ENCODE data around the gene ABCA4. TPM values are rescaled to one million over a fixed set of nuclear protein-coding genes. Genes with fewer than 3 reads are reported as not detected.
A peak's percentile ranks its signal among the peaks of the same experiment; 100 is the strongest.

ABCA4 gene
- total RNA-seq, 2 experiments from 2014 or later, result not detected

DNA sequence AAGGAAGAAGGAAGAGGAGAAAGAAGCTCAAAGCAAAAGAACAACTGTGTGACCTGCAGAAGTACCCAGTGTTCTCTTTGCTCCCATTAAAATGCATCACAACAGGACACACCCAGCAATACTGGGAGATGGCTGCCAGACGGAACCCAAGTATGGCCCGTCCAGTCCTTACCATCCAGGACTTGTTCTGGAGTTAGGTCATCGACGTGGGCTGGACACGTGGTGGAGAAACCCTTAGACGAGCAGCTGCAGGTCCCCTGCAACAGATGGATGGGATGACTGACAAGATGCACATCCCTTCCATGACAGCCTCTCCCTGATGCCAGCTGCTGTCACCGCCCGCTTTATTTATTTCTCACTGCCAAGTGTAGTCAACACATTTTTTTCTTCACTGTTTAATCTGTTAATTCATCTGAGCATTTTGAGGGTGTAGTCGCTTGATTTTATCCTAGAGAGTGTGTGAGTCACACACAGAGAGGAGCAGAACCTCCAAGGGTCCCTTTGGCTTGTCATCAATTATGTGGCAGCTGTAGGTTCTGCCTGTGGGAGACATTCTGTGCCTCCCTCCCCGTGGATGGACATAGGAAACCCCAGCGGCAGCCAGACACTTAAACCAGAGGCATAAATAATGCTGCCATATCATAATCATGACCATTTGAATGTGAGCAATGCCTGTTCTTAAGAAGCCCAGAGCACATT lies 80.9 kb downstream of the ABCA4 start:
- Mint-ChIP-seq H3K4me1 (peaks cover 15% of the 10 kb centered on the region), H3K9me3 (no peaks in the 10 kb centered on the region), H3K4me3 (no peak overlapping the region), H3K36me3 (ENCODE audit: low read depth) (no peaks in the 10 kb centered on the region), H3K27ac (no peak overlapping the region), H3K27me3 (peaks cover 41% of the 10 kb centered on the region)
- no peak for DNase-seq
- ChIA-PET CTCF (interaction anchor here (0.7 to 7.8 kb wide), 28 partner anchors 11 to 766 kb away, joined by 3 to 95 read pairs (median 3); no protein-coding TSS in a partner anchor), POLR2A (interaction anchor here (0.6 to 1.0 kb wide), 2 partner anchors 26 to 276 kb away, joined by 3 read pairs; no protein-coding TSS in a partner anchor)

DNA sequence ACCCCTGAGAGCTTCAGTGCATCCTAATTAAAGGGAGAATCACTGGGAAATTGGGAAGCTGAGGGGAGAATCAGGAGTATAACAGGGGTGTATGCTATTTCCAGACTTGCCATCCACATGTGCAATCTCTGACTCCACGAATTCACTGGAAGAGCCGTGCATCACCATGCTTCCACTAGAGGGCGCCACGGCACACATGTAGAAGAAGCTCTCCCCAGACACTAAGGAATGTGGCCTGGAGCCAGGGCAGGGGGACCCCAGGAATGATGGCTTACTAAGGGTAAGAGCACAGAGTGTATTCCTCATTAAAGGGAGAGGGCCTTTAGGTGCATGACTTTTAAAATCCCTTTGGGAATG lies 81.5 kb downstream of the ABCA4 start:
- DNase-seq, result peak; percentile 64
- H3K9me3 Mint-ChIP-seq, result no peaks in the 10 kb centered on the region
- POLR2A ChIA-PET, result interaction anchor here (1.0 kb wide), 1 partner anchor 26 kb away, joined by 3 read pairs; no protein-coding TSS in a partner anchor
- no peaks in the 10 kb centered on the region for H3K36me3 Mint-ChIP-seq (ENCODE audit: low read depth)
- CTCF ChIA-PET, result interaction anchor here (0.7 to 7.8 kb wide), 28 partner anchors 11 to 767 kb away, joined by 3 to 95 read pairs (median 3); partner anchors contain the start of gene GCLM
- H3K27me3 Mint-ChIP-seq, result peaks cover 41% of the 10 kb centered on the region
- no peak overlapping the region for H3K4me3 Mint-ChIP-seq
- no peak overlapping the region for H3K27ac Mint-ChIP-seq
- H3K4me1 Mint-ChIP-seq, result peaks cover 15% of the 10 kb centered on the region

DNA sequence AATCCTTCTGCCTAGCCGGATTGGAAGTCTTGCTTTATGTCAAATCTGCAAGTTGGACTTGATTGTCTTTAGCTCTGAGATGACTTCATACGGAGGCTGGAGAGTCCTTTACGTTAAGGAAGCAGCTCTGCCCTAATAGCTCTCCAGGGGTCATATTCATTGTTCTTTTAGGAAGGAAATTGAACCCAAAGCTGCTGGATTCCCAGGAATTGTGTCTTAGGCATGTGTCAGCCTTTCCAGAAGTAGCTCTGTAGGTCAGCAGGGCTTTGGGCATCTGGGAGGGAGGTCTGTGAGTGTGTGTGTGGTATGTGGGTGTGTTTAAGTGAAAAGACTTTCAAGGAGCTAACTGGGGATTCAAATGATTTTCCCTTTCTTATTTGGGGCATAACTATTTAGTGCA lies 82.4 kb downstream of the ABCA4 start:
- ChIA-PET CTCF (interaction anchor here (0.6 to 7.8 kb wide), 11 partner anchors 8 to 768 kb away, joined by 3 to 95 read pairs (median 7); no protein-coding TSS in a partner anchor), POLR2A (no interaction called here)
- no peak overlapping the region for H3K27ac Mint-ChIP-seq
- H3K9me3 Mint-ChIP-seq, result no peaks in the 10 kb centered on the region
- peaks cover 40% of the 10 kb centered on the region for H3K27me3 Mint-ChIP-seq
- H3K36me3 Mint-ChIP-seq (ENCODE audit: low read depth), result no peaks in the 10 kb centered on the region
- H3K4me3 Mint-ChIP-seq, result no peak overlapping the region
- peaks cover 11% of the 10 kb centered on the region for H3K4me1 Mint-ChIP-seq
- no peak for DNase-seq

DNA sequence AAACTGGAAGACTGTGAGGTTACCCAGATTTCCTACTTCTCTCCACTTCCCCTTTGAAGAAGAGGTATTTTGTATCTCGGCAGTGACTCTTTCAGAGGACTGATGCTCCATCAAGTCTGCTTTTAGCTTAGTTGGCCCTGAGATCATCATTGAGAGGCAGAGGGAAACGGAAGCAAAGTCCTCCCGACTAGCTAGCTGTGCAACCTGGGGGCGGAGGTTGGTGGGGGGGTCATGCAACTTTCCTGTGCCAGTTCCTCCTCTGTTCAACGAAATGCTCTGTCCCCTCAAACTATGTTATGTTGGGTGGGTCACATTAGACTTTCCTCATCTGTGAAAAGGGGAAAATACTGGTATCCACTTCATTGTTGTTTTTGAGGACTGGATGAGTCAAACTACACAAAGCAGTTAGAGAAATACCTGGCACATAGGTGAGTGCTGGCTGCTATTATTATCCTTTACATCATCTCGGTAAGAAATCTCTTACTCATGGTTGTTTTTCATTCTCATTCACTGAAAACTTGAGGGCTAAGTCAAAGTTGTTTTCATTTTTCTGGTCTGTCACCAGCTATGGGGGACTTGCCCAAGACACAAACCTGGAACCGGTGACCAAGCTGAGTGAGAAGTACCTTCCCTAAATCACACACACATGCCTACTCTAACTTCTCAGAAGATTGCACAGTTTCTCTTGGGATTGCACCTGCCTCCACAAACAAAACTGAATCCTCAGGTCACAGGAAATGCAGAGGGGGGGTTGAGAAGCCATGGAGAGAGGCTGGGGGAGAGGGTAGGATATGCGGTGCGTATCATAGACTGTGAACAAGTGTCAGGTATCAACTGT lies 83.3 kb downstream of the ABCA4 start:
- H3K4me3 Mint-ChIP-seq, result no peak overlapping the region
- CTCF ChIA-PET, result interaction anchor here (0.8 to 7.8 kb wide), 7 partner anchors 8 to 426 kb away, joined by 3 to 95 read pairs (median 5); no protein-coding TSS in a partner anchor
- H3K27me3 Mint-ChIP-seq, result peaks cover 40% of the 10 kb centered on the region
- POLR2A ChIA-PET, result interaction anchor here (1.2 kb wide), 1 partner anchor 21 kb away, joined by 3 read pairs; no protein-coding TSS in a partner anchor
- H3K9me3 Mint-ChIP-seq, result no peaks in the 10 kb centered on the region
- H3K36me3 Mint-ChIP-seq (ENCODE audit: low read depth), result no peaks in the 10 kb centered on the region
- peak overlapping the region; percentile 24 for H3K27ac Mint-ChIP-seq
- no peak for DNase-seq
- H3K4me1 Mint-ChIP-seq, result peaks cover 11% of the 10 kb centered on the region

DNA sequence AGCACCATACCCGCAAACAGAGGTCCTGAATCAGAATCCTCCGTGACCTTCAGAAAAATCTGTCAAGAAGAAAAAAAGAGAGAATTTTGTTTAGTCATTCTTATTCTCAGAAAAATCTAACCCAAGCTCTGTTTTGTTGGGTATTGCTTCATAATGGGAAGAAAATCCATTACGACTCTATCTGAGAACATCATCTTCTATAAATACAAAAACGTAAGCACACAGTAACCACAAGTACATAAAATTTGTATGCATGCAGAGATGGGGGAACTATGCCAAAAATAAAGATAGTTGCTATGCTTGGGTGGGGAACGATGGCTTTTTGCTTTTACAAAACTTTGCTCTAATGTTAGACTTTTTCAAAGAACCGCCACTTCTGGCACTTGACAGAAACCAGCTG lies 84.2 kb downstream of the ABCA4 start:
- H3K4me1 Mint-ChIP-seq, result peaks cover 11% of the 10 kb centered on the region
- no peak overlapping the region for H3K27ac Mint-ChIP-seq
- DNase-seq, result no peak
- H3K9me3 Mint-ChIP-seq, result no peaks in the 10 kb centered on the region
- POLR2A ChIA-PET, result interaction anchor here (1.2 kb wide), 1 partner anchor 20 kb away, joined by 3 read pairs; no protein-coding TSS in a partner anchor
- H3K27me3 Mint-ChIP-seq, result peaks cover 37% of the 10 kb centered on the region
- no peak overlapping the region for H3K4me3 Mint-ChIP-seq
- CTCF ChIA-PET, result interaction anchor here (0.6 to 7.8 kb wide), 5 partner anchors 9 to 427 kb away, joined by 3 to 95 read pairs (median 4); no protein-coding TSS in a partner anchor
- H3K36me3 Mint-ChIP-seq (ENCODE audit: low read depth), result no peaks in the 10 kb centered on the region

DNA sequence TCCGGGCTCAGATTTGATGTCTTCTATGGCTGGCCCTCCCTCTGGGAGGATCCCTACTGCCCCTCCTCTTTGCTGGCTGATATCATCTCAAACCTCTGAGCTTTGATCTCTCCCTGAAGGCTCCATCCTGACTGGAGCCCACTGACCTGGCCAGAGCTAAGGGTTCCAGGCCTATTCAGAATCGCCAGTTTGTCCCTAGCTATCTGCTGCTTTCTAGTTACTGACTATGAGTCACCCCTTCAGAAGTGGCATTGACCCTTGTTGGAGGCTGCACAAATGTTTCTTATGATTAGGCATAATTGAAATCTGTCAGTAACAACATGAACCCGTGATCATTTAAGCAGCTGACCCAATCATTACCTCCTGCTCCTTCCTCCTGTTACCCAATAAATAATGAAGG lies 87.1 kb downstream of the ABCA4 start:
- H3K36me3 Mint-ChIP-seq (ENCODE audit: low read depth), result no peaks in the 10 kb centered on the region
- H3K27me3 Mint-ChIP-seq, result peaks cover 33% of the 10 kb centered on the region
- POLR2A ChIA-PET, result no interaction called here
- peaks cover 13% of the 10 kb centered on the region for H3K4me1 Mint-ChIP-seq
- CTCF ChIA-PET, result interaction anchor here (1.2 to 1.3 kb wide), 2 partner anchors 8 kb away, joined by 3 to 6 read pairs; no protein-coding TSS in a partner anchor
- no peaks in the 10 kb centered on the region for H3K9me3 Mint-ChIP-seq
- no peak overlapping the region for H3K27ac Mint-ChIP-seq
- no peak for DNase-seq
- H3K4me3 Mint-ChIP-seq, result no peak overlapping the region

DNA sequence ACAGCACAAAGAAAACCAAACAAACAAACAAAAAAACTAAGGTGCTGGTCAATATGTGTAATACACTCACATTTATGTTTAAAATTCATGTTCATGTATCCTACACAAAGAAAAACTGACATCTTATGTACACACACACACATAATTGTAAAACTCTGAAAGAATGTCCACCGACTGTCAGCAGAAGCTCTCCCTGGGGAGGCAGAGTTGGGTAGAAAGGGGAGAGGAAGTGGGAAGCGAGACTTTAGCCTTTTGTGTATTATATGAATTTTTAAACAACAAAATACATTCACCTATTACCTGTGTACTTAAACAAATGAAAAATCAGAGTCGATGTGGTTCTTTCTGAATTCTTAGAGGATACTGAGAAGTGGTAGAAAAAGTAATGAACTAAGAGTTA lies 88.3 kb downstream of the ABCA4 start:
- Mint-ChIP-seq H3K9me3 (no peaks in the 10 kb centered on the region), H3K36me3 (ENCODE audit: low read depth) (no peaks in the 10 kb centered on the region), H3K27ac (no peak overlapping the region), H3K4me3 (no peak overlapping the region), H3K4me1 (peaks cover 13% of the 10 kb centered on the region), H3K27me3 (peaks cover 30% of the 10 kb centered on the region)
- ChIA-PET POLR2A (no interaction called here), CTCF (no interaction called here)
- DNase-seq, result no peak

DNA sequence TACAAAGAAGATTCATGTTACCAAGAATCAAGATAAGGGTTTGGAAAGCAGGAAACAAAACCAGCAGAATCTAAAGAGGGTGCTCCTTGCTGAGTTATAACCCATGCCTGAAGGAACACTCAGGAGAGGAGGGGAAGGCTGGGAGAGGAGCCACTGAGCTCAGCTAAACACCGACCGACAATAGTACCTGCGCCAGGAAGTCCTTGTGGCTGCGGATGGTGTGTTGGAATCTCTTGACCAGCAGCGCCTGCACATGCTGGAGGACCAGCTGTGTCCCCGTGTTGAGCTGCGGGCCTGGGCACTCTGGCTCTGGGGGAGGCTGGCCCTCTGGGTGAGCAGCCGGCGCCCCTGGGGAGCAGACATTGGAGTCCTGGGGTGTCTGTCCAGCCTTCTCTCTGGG lies 89.4 kb downstream of the ABCA4 start:
- peaks cover 5% of the 10 kb centered on the region for H3K4me1 Mint-ChIP-seq
- DNase-seq, result no peak
- no peak overlapping the region for H3K27ac Mint-ChIP-seq
- H3K36me3 Mint-ChIP-seq (ENCODE audit: low read depth), result no peaks in the 10 kb centered on the region
- H3K27me3 Mint-ChIP-seq, result peaks cover 20% of the 10 kb centered on the region
- ChIA-PET POLR2A (no interaction called here), CTCF (interaction anchor here (11.4 kb wide), 1 partner anchor 8 kb away, joined by 95 read pairs; no protein-coding TSS in a partner anchor)
- no peak overlapping the region for H3K4me3 Mint-ChIP-seq
- no peaks in the 10 kb centered on the region for H3K9me3 Mint-ChIP-seq

DNA sequence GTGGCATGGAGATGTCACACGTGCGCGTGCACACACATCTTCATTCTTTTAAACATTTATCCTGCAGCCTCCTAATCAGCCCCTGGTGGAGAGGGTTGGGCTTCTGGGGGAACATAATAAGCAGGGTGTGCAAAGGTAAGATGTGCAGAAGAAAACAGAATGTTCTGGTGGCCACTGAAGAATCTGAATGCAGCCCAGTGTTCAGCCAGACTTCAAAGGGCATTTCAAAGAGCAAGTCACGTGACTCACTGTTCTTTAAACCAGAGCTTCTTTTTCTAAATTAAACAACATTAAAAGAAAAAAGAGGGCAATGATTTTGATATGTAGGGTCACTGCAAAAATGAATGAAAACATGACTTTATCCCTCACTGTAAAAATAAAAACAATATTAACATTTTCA lies 89.8 kb downstream of the ABCA4 start:
- H3K27me3 Mint-ChIP-seq, result peaks cover 20% of the 10 kb centered on the region
- no peaks in the 10 kb centered on the region for H3K36me3 Mint-ChIP-seq (ENCODE audit: low read depth)
- no peak overlapping the region for H3K27ac Mint-ChIP-seq
- H3K4me3 Mint-ChIP-seq, result no peak overlapping the region
- H3K9me3 Mint-ChIP-seq, result no peaks in the 10 kb centered on the region
- H3K4me1 Mint-ChIP-seq, result peaks cover 5% of the 10 kb centered on the region
- ChIA-PET POLR2A (no interaction called here), CTCF (interaction anchor here (11.4 kb wide), 1 partner anchor 8 kb away, joined by 95 read pairs; no protein-coding TSS in a partner anchor)
- DNase-seq, result no peak

DNA sequence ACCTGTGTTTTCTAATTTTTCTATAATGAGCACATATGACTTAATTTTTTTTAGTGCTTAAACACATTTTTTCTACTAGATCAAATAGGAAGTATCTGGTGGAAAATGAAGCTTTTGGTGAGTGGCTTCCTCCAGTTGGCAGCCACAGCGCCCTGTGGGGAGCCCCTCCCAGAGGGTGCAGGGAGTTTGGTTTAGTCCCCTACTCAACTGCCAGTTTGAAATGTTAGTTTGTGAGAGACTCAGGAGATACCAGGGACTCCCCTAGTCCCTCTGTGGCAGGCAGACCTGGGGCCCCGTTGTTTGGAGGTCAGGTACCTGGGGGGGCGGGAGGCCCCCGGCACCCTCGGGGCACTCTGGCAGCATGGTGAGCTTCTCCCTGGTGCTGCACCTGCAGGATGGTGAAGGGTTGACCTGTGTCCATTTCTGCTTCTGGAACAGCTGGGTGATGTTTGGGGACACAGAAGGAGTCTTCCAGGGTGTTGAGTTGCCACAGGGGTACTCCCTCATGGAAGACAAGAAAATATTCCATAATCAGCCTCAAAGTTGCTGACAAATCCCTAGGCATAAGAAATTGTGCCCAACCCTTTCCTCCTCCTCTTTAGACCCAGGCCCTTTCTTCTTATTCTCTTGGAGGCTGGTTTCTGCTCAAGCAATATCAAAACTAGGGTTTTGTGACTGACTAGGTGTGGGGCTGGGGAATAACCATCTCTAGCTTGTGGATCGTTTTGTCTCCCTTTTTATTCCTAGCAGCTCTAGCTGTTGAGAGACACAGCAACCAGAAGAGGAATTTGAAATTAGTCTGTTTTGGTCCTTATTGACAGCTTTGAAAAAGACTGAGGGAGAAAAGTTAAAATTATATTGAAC lies 91.6 kb downstream of the ABCA4 start:
- Mint-ChIP-seq H3K4me3 (no peak overlapping the region), H3K9me3 (no peaks in the 10 kb centered on the region)

DNA sequence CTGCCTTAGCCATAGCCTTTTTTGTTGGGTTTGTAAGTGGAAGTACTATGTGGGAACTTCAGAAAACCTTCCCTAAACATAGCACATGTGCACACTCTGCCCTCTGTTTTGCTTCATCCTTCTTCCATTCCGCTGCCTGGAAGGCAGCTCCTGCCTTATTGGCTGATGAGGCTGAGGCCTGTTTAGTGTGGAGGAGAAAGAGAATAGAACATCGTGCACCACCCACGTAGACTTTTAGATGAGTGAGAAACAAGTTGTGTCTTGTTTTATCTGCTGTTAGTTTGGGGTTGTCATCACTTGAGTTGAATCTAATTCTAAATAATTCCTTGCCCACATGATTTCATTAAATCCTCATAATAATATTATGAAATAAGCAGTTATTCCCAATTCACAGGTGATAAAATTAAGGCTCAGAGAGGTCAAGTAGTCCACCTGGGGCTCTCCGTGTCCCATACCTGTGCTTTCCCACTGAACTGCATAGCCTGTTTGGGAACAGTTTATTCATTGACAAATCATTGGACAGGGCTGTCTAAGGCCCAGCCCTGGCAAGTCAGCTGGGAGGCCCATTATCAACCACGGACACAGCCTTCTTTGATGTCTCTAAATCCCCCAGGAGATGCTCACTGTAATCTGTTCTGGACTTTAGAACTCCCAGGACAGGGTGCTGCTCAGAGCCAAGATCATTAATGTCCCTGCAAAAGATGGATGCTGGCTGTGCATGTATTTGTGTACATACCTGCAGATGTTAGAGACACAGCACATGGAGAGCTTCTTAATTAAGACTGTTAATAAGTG lies 93.0 kb downstream of the ABCA4 start:
- Mint-ChIP-seq H3K9me3 (no peaks in the 10 kb centered on the region), H3K4me1 (peaks cover 3% of the 10 kb centered on the region), H3K4me3 (no peak overlapping the region), H3K27ac (no peak overlapping the region), H3K27me3 (peaks cover 31% of the 10 kb centered on the region), H3K36me3 (ENCODE audit: low read depth) (no peaks in the 10 kb centered on the region)
- no peak for DNase-seq
- ChIA-PET CTCF (interaction anchor here (0.5 to 11.4 kb wide), 6 partner anchors 11 to 1014 kb away, joined by 3 to 95 read pairs (median 4); no protein-coding TSS in a partner anchor), POLR2A (interaction anchor here (0.9 kb wide), 1 partner anchor 12 kb away, joined by 3 read pairs; no protein-coding TSS in a partner anchor)

More for the DNA sequence above, 91.6 kb downstream of the ABCA4 start:
- POLR2A ChIA-PET, result interaction anchor here (1.4 kb wide), 1 partner anchor 12 kb away, joined by 3 read pairs; no protein-coding TSS in a partner anchor
- CTCF ChIA-PET, result interaction anchor here (1.2 to 11.4 kb wide), 2 partner anchors 10 to 307 kb away, joined by 3 to 95 read pairs; no protein-coding TSS in a partner anchor
- no peak for DNase-seq
- Mint-ChIP-seq H3K27me3 (peaks cover 25% of the 10 kb centered on the region), H3K27ac (no peak overlapping the region), H3K36me3 (ENCODE audit: low read depth) (no peaks in the 10 kb centered on the region), H3K4me1 (peaks cover 3% of the 10 kb centered on the region)
